PFSK-1 (cell line): Measurements from ENCODE around the gene PRKCG.

Experiments
- FOXP2 ChIP-seq: optimal IDR thresholded peaks from 2 replicates; pipeline ENCODE3; 2011; ENCODE audit warnings: borderline replicate concordance, control low read depth, inconsistent platforms; ENCODE audit not compliant: insufficient read depth; ENCODE audit errors: extremely low read length, extremely low read depth
- POLR2AphosphoS5 ChIP-seq: IDR thresholded peaks from 2 replicates; pipeline ENCODE4 v1.6.1; 2012; ENCODE audit warnings: low read depth, mild to moderate bottlenecking, control low read depth, low read length, moderate library complexity
- SIN3A ChIP-seq: IDR thresholded peaks from 2 replicates; pipeline ENCODE4 v1.6.1; 2012; ENCODE audit warnings: mild to moderate bottlenecking, low read length, moderate library complexity, borderline replicate concordance; ENCODE audit not compliant: insufficient read depth
- TAF1 ChIP-seq: IDR thresholded peaks from 2 replicates; pipeline ENCODE4 v1.6.1; 2012; ENCODE audit warnings: low read length, control low read depth, borderline replicate concordance; ENCODE audit not compliant: insufficient read depth
- TF ChIP-seq, protein P1 (sequence below), 2 experiments: IDR thresholded peaks; 2 replicates each; pipeline versions ENCODE4 v1.6.1 to v1.8.0; 2011 to 2012; ENCODE audit warnings: low read depth in 2 of 2, low read length in 2 of 2, control low read depth in 1 of 2, inconsistent platforms in 1 of 2, mild to moderate bottlenecking in 1 of 2, moderate library complexity in 1 of 2; ENCODE audit not compliant: insufficient read depth in 1 of 2

DNA sequence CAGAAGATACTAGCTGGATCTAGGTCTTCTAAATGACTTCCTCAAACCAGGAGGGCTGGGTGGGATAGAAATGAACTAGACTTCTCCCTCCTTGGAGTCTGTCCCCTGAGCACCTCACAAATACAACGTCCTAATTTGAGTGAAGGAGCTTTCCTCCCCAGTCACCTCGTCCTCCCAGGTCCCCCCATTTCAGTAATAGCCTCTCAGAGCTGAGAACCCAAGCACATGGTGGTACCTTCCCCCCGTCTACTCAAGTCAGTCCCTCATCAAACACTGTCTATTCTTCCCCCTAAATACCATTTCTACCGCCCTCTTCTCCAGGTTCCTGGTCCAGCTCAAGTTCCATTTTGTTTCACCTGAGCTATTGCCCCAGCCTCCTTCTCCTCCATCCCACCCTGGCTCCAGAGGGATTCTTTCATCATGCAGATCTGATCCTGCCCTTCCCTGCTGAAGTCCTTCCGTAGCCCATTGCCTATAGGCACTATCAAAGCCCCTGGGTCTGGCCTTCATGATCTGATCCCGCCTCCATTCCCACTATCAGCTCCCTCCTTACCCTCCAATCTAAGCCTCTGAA lies 5.3 kb upstream of the PRKCG start:
- TF ChIP-seq SIN3A, result no peak
- no peak for TF ChIP-seq POLR2AphosphoS5
- no peak for TF ChIP-seq FOXP2
- no peak for TF ChIP-seq TAF1
- TF ChIP-seq, protein P1, sequence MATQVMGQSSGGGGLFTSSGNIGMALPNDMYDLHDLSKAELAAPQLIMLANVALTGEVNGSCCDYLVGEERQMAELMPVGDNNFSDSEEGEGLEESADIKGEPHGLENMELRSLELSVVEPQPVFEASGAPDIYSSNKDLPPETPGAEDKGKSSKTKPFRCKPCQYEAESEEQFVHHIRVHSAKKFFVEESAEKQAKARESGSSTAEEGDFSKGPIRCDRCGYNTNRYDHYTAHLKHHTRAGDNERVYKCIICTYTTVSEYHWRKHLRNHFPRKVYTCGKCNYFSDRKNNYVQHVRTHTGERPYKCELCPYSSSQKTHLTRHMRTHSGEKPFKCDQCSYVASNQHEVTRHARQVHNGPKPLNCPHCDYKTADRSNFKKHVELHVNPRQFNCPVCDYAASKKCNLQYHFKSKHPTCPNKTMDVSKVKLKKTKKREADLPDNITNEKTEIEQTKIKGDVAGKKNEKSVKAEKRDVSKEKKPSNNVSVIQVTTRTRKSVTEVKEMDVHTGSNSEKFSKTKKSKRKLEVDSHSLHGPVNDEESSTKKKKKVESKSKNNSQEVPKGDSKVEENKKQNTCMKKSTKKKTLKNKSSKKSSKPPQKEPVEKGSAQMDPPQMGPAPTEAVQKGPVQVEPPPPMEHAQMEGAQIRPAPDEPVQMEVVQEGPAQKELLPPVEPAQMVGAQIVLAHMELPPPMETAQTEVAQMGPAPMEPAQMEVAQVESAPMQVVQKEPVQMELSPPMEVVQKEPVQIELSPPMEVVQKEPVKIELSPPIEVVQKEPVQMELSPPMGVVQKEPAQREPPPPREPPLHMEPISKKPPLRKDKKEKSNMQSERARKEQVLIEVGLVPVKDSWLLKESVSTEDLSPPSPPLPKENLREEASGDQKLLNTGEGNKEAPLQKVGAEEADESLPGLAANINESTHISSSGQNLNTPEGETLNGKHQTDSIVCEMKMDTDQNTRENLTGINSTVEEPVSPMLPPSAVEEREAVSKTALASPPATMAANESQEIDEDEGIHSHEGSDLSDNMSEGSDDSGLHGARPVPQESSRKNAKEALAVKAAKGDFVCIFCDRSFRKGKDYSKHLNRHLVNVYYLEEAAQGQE (IDR thresholded peaks at IDR 0.05; ENCODE audit: insufficient read depth in 1 of 2, low read depth in 2 of 2, low read length in 2 of 2), result no peak
